BE2C (cell line): ENCODE data around the gene P2RX1.
A peak's percentile ranks its signal among the peaks of the same experiment; 100 is the strongest.

Experiments used
- DNase-seq: peaks from one replicate; pipeline ENCODE4 v3.0.0-alpha.2; 2020
- H3K27me3 ChIP-seq: fragments of 250-450 bp; sonication (Bioruptor Pico); 2 replicates; pipeline ENCODE4 v1.5.1; 2020; ENCODE audit warnings: mild to moderate bottlenecking
- H3K36me3 ChIP-seq: fragments of 250-450 bp; sonication (Bioruptor Pico); 2 replicates; pipeline ENCODE4 v1.5.1; 2020; ENCODE audit warnings: mild to moderate bottlenecking
- H3K4me1 ChIP-seq: fragments of 250-450 bp; sonication (Bioruptor Pico); 2 replicates; pipeline ENCODE4 v1.5.1; 2020
- H3K4me3 ChIP-seq: 2 replicates; pipeline ENCODE4 v1.5.1; 2011; ENCODE audit warnings: low read depth, low read length
- H3K9me3 ChIP-seq: fragments of 250-450 bp; sonication (Bioruptor Pico); 2 replicates; pipeline ENCODE4 v1.5.1; 2020
- CTCF ChIP-seq: IDR thresholded peaks from 2 replicates; pipeline ENCODE4 v1.5.1; 2012; ENCODE audit warnings: mild to moderate bottlenecking, low read depth, low read length

P2RX1 gene

GRCh38 chr17:3940965-3941698 is 24.9 kb upstream of the P2RX1 start:
- no peak for DNase-seq
- no peaks in the 10 kb centered on the region for H3K36me3 ChIP-seq
- no peaks in the 10 kb centered on the region for H3K27me3 ChIP-seq
- H3K9me3 ChIP-seq = no peaks in the 10 kb centered on the region
- H3K4me1 ChIP-seq = no peaks in the 10 kb centered on the region
- TF ChIP-seq CTCF = no peak
- no peak overlapping the region for H3K4me3 ChIP-seq

- Histone ChIP-seq H3K36me3 (no peaks in the 10 kb centered on the region), H3K27me3 (no peaks in the 10 kb centered on the region), H3K4me1 (no peaks in the 10 kb centered on the region), H3K9me3 (no peaks in the 10 kb centered on the region), H3K4me3 (no peak overlapping the region)
- no peak for TF ChIP-seq CTCF
- DNase-seq = no peak
Measured at GRCh38 chr17:3937359-3937758, 21.1 kb upstream of the P2RX1 start.

GRCh38 chr17:3935825-3936355 is 19.6 kb upstream of the P2RX1 start:
- no peaks in the 10 kb centered on the region for H3K4me1 ChIP-seq
- H3K36me3 ChIP-seq = no peaks in the 10 kb centered on the region
- TF ChIP-seq CTCF = no peak
- H3K9me3 ChIP-seq = no peaks in the 10 kb centered on the region
- no peak for DNase-seq
- H3K4me3 ChIP-seq = no peak overlapping the region
- H3K27me3 ChIP-seq = no peaks in the 10 kb centered on the region

- peak; percentile 76 for DNase-seq
- Histone ChIP-seq H3K36me3 (no peaks in the 10 kb centered on the region), H3K9me3 (no peaks in the 10 kb centered on the region), H3K4me1 (no peaks in the 10 kb centered on the region), H3K27me3 (no peaks in the 10 kb centered on the region), H3K4me3 (no peak overlapping the region)
- peak; percentile 80 for TF ChIP-seq CTCF
Measured at GRCh38 chr17:3935140-3935542, 18.9 kb upstream of the P2RX1 start.

- DNase-seq = no peak
Measured at GRCh38 chr17:3929764-3930163, 13.5 kb upstream of the P2RX1 start.

More at GRCh38 chr17:3929764-3930163, 13.5 kb upstream of the P2RX1 start:
- H3K4me1 ChIP-seq = no peaks in the 10 kb centered on the region
- no peaks in the 10 kb centered on the region for H3K36me3 ChIP-seq
- no peak for TF ChIP-seq CTCF
- no peak overlapping the region for H3K4me3 ChIP-seq
- no peaks in the 10 kb centered on the region for H3K27me3 ChIP-seq
- no peaks in the 10 kb centered on the region for H3K9me3 ChIP-seq
